GM12891 (cell line): ENCODE data around the gene NKAIN2.

Experiments used
- PAX5 ChIP-seq: IDR thresholded peaks from 2 replicates; pipeline ENCODE4 v1.6.1; 2011; ENCODE audit warnings: low read length, moderate library complexity, mild to moderate bottlenecking; ENCODE audit not compliant: insufficient read depth, severe bottlenecking
- POLR2A ChIP-seq: IDR thresholded peaks from 2 replicates; pipeline ENCODE4 v1.6.1; 2011; ENCODE audit warnings: low read depth, low read length, control low read depth
- POLR2AphosphoS5 ChIP-seq: IDR thresholded peaks from 2 replicates; pipeline ENCODE4 v1.6.1; 2011; ENCODE audit warnings: low read depth, low read length, control low read depth
- POU2F2 ChIP-seq: IDR thresholded peaks from 2 replicates; pipeline ENCODE4 v1.6.1; 2011; ENCODE audit warnings: low read depth, mild to moderate bottlenecking, control low read depth, low read length, moderate library complexity
- SPI1 ChIP-seq: IDR thresholded peaks from 2 replicates; pipeline ENCODE4 v1.6.1; 2011; ENCODE audit warnings: low read depth, low read length, control low read depth
- TAF1 ChIP-seq: IDR thresholded peaks from 2 replicates; pipeline ENCODE4 v1.6.1; 2011; ENCODE audit warnings: low read depth, low read length, control low read depth

DNA sequence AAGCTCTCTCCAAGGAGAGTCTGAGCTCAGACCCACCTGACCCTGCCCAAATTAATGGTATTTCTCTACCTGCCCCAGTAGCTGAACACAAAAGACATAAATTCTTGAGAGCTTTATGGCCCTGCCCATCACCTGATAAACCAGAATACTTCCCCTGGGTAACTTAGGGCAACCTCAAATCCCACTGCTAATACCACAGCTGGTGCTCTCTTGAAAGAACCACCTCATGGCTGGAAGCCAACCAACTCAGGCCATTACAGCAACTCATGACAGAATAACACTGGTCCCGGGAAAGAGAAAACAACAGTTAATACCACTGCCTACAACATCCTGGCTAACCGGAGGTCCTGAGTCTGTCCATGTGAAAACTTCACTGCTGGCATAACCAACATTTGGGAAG is 328.6 kb downstream of the NKAIN2 start:
- TF ChIP-seq POLR2A (no peak), SPI1 (no peak), TAF1 (no peak), POLR2AphosphoS5 (no peak), PAX5 (no peak), POU2F2 (no peak)
